ENCODE measurements around the gene GTPBP8.

The GTPBP8 gene

DNA sequence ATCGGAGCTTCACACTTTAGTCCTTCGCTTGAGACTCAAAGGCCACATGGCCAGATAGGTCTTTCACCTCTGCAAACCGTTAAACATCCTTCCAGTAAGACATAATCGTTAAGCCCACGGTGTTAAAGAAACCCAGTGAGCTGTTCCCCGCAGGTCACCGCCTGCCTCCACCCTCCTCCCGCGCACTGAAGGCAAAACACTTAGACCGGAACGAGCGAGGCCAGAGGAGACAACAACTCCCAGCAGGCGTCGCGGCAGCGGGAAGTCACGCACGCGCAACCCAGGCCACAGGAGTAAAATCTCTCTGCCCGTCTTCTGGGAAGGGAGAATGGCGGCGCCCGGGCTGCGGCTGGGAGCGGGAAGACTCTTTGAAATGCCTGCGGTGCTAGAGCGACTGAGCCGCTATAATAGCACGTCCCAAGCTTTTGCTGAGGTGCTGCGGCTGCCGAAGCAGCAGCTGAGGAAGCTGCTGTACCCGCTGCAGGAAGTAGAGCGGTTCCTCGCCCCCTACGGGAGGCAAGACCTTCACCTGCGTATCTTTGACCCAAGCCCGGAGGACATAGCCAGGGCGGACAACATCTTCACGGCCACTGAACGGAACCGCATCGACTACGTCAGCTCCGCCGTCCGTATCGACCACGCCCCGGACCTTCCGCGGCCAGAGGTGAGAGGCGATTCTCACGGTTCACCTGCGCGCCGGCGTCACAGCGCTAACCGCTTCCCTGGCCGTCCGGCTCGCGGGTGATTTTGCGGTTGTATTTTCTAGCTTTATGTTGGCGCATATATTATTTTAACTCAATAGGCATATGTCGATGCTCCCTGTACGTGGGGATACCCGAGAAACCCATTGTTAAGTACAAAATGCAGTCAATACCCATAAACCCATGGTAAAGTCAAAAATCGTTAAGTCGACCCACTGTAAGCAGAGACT, at the start of gene GTPBP8:
GTPBP8 (plus strand) TSS at position 313 of the 931 bp plus-strand sequence; CDS start at position 329, 16 bp downstream.
- peak; percentile 61 for FAIRE-seq

GRCh38 chr3:112948346-112948838, 42.4 kb upstream of the GTPBP8 start:
- FAIRE-seq, result no peak

GRCh38 chr3:112956351-112956750, 34.4 kb upstream of the GTPBP8 start:
- no peak for FAIRE-seq

DNA sequence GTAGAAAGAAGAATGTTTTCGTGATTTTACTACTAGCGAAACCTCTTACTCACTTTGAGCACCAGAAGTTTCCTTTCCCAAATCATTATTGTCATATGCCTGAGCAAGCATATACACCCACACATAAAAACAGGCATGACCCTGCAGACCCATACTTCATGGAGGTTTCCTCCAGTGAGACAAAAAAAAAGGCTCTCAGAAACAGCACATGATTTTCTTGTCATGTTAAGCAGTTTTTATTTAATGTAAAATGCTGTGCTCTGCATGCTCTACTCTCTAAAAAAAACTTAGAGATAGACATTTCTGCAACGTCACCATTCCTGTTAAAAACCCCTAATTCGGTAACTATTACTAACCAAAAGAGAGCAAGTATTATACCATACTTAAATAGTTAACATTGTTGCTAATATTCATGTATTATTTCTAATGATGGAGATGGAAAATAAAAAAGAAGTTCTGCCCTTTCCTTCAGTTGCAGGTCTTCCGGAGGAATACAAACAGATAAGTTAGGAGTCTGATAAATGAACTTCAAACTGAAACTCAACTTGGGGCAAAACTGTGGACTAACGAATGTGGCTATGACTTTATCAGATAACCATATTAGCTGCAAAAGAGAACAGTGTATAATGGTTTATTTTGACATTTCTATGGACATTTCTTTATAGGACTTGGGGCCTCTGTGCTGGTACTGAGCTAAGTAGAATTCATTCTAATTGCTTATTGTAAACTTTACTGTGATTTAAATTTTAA, 31.8 kb upstream of the GTPBP8 start:
- no peak for FAIRE-seq

DNA sequence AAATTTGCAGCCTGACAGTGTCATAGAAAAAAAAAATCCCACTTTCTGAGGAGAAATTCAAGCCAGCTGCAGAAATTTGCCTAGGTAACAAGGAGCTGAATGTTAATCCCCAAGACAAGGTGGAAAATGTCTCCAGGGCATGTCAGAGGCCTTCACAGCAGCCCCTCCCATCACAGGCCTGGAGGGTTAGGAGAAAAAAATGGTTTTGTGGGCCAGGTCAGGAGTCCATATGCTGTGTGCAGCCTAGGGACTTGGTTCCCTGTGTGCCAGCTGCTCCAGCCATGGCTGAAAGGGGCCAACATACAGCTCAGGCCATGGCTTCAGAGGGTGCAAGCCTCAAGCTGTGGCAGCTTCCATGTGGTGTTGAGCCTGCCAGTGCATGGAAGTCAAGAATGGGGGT, 27.1 kb upstream of the GTPBP8 start:
- FAIRE-seq, result no peak

GRCh38 chr3:112965656-112966055, 25.1 kb upstream of the GTPBP8 start:
- FAIRE-seq, result no peak

- no peak for FAIRE-seq
Observed at GRCh38 chr3:112966633-112967032, 24.2 kb upstream of the GTPBP8 start.

GRCh38 chr3:112967425-112967824, 23.4 kb upstream of the GTPBP8 start:
- no peak for FAIRE-seq

DNA sequence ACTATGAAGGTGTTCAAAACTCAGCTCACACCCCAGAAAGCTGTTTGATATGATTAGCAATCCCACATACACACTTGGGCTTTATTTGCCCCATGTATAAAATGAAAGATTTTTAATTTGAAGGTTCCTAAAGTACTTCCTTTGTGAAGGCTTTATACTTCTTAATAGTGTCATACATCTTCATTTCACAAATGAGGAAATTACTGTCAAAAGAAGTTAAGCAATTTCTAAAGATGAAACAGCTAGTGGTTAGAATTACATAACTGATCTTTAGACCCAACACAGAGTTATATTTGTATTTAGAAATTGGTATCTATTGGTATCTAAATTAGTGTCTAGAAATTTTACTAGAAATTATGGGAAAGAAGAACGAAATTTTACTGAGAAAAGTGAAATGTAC, 23.0 kb upstream of the GTPBP8 start:
- FAIRE-seq, result no peak

- no peak for FAIRE-seq
Observed at GRCh38 chr3:112972158-112972557, 18.6 kb upstream of the GTPBP8 start.

GRCh38 chr3:112973325-112974177, 17.2 kb upstream of the GTPBP8 start:
- FAIRE-seq, result no peak

GRCh38 chr3:112974178-112974517, 16.6 kb upstream of the GTPBP8 start:
- no peak for FAIRE-seq

- FAIRE-seq, result no peak
Observed at GRCh38 chr3:112974894-112975293, 15.9 kb upstream of the GTPBP8 start, which contains the start of gene CD200R1. Gene CD200R1 (minus strand): TSS chr3:112975103. CDS start chr3:112974857, 246 bp downstream.

DNA sequence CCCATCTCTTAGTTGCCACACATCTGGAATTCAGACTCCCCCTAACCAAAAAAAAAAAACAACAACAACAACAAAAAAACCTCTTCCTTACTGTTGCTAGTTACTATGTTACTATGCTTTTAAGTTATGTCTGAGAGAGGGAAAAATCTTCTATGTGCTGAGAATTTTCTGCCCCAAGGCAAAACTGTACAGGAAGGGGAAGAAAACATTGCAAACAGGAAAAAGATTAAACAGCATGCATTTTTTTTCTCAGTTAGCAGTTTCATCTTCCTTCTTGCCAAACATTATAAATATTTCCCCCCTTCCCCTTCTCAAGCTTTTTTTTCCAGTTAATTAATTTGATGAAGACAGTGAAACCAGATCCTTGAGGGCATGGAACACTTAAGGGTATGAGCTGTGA, 14.8 kb upstream of the GTPBP8 start:
- no peak for FAIRE-seq

DNA sequence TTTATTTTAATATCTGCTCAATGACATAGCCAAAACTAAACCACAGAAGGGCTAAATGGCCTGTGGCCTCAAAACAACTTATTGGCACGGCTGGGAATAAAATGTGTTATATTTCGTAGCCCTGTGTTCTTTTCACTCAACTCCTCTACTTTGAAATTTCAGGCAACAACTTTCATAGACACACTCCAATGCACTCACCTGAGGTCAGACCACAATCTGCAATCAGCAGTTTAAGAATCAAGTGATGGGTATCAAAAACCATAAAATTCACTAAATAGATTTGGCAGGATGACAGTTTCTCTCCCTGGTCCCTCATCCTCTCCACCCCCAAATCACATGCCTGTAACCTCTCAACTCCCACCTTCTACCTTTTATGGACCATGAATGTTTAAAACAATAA, 13.8 kb upstream of the GTPBP8 start:
- FAIRE-seq, result no peak

- FAIRE-seq, result peak; percentile 99
Observed at GRCh38 chr3:112979244-112979832, 11.4 kb upstream of the GTPBP8 start.

GRCh38 chr3:112980080-112980479, 10.7 kb upstream of the GTPBP8 start:
- FAIRE-seq, result no peak

- no peak for FAIRE-seq
Observed at GRCh38 chr3:112982710-112983109, 8.1 kb upstream of the GTPBP8 start.

DNA sequence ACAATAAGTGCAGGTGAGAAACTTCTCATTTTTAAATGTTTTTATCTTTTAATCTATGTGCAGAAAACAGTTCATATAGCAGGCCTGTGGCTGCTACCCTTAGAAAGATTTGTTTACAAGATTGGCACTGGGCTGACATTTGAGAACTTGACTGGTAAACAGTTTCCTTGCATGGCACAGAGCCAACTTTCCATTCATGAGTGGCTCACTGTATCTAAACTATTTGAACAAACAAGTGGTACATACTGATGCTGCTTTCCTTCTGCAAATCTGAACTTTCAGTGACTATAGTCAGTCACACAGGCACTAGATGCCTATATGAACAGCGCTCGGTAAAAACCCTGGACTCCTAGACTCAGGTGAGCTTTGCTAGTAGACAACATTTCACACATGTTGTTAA, 6.3 kb upstream of the GTPBP8 start:
- no peak for FAIRE-seq

DNA sequence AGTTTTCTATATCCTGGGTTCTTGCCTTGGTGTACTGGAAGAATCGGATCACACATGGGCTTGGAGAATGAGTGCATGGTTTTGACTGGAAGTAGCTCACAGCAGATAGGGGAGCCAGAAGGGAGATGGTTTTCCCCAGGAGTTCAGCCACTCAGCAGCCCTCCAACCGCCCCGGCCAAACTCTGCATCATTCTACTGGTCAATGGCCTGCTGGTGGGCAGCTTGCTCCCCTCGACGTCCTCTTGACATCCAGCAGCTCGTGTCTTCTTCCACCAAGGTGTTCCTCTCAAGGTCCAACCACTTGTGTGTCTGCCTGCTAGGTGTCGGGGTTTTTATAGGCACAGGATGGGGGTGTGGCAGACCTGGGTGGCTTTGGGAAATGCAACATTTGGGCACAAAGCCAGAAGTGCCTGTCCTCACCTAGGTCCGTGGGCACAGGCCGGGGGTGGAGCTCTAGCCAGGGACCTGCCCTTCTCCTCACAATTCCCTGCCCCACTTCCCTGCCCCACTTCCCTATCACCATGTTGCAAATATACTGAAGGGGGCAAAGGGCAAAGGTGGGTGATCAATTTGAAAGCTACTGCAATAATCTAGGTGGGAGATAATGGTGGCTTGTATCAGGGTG, 3.0 kb upstream of the GTPBP8 start:
- no peak for FAIRE-seq

GRCh38 chr3:112995800-112996199, 5.0 kb downstream of the GTPBP8 start:
- no peak for FAIRE-seq

DNA sequence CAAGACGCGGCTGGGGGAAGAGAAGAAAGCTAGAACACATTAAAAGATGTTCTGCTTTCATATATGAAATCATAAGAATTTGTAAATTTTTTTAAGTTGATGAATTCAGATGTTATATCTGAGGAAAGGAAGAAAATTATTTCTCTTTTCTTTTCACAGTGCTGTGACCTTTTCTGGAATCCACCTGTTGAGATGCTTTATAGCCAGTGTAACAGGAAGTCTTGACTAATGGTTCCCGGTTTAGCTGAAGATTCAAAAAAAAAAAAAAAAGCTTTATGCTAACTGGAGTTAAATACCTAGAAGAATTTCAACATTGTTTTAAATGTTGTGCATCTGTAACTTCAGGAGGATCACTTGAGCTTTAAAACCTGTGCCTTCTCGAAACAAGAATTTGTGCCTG, 9.9 kb downstream of the GTPBP8 start:
- FAIRE-seq, result peak; percentile 24

All from islet of Langerhans (tissue), 1 donor.